ENCODE measurements around the gene FETUB.
"Not testable (repeated sequence)": the region's sequence is repeated elsewhere in the genome, so short reads cannot be mapped to it uniquely, and the experiment has no call there.

Gene FETUB

GRCh38 chr3:186679151-186679550 is 39.0 kb downstream of the FETUB start:
- no peak for DNase-seq (ENCODE audit: low read depth)

- no peak for DNase-seq (ENCODE audit: low read depth)
Observed at GRCh38 chr3:186680869-186681268, 40.7 kb downstream of the FETUB start.

GRCh38 chr3:186682812-186683211 is 42.6 kb downstream of the FETUB start:
- no peak for DNase-seq (ENCODE audit: low read depth)

- no peak for DNase-seq (ENCODE audit: low read depth)
Observed at GRCh38 chr3:186683979-186684378, 43.8 kb downstream of the FETUB start.

- DNase-seq (ENCODE audit: low read depth): not testable (repeated sequence)
Observed at GRCh38 chr3:186686475-186686874, 46.3 kb downstream of the FETUB start.

- DNase-seq (ENCODE audit: low read depth): no peak
Observed at GRCh38 chr3:186687120-186687651, 47.0 kb downstream of the FETUB start.

- not testable (repeated sequence) for DNase-seq (ENCODE audit: low read depth)
Observed at GRCh38 chr3:186690304-186690703, 50.1 kb downstream of the FETUB start.

GRCh38 chr3:186691676-186692075 is 51.5 kb downstream of the FETUB start:
- no peak for DNase-seq (ENCODE audit: low read depth)

GRCh38 chr3:186693843-186694242 is 53.6 kb downstream of the FETUB start:
- DNase-seq (ENCODE audit: low read depth): no peak

GRCh38 chr3:186694288-186695032 is 54.3 kb downstream of the FETUB start:
- DNase-seq (ENCODE audit: low read depth): no peak

- DNase-seq (ENCODE audit: low read depth): no peak
Observed at GRCh38 chr3:186696522-186696921, 56.3 kb downstream of the FETUB start.

GRCh38 chr3:186697510-186697909 is 57.3 kb downstream of the FETUB start:
- no peak for DNase-seq (ENCODE audit: low read depth)

- no peak for DNase-seq (ENCODE audit: low read depth)
Observed at GRCh38 chr3:186700267-186700666, 60.1 kb downstream of the FETUB start.

GRCh38 chr3:186702451-186702850 is 62.3 kb downstream of the FETUB start:
- not testable (repeated sequence) for DNase-seq (ENCODE audit: low read depth)
